ENCODE data around the gene RAB37. TPM values are rescaled to one million over a fixed set of nuclear protein-coding genes. Genes with fewer than 3 reads are reported as not detected.

Gene RAB37
- total RNA-seq = 7.4 TPM
- long read RNA-seq, partial matches to known transcripts = 0 of 15 reads
- long read RNA-seq, other reads (novel, unspliced or antisense) = 11 of 15 reads

- no peaks in the 10 kb centered on the region for H3K36me3 ChIP-seq
- H3K4me3 ChIP-seq = peak within 1 kb of the TSS; percentile 55
- DNase-seq = peak; percentile 75
- peak; percentile 61 for TF ChIP-seq CTCF (IDR thresholded peaks at IDR 0.05)
- H3K4me1 ChIP-seq = peaks cover 35% of the 10 kb centered on the region
- peak; percentile 65 to 71 for ATAC-seq
- H3K9me3 ChIP-seq = no peaks in the 10 kb centered on the region
- H3K27me3 ChIP-seq (ENCODE audit: low read depth) = peaks cover 31% of the 10 kb centered on the region
- intact Hi-C loops (cut with DNase I) = no loop called here
- H3K27ac ChIP-seq = peak within 1 kb of the TSS; percentile 69
Observed at GRCh38 chr17:74736513-74737298, at the start of gene RAB37. Gene RAB37, plus strand, starts transcription at chr17:74737256. Its CDS starts 17 bp downstream, at chr17:74737273.

DNA sequence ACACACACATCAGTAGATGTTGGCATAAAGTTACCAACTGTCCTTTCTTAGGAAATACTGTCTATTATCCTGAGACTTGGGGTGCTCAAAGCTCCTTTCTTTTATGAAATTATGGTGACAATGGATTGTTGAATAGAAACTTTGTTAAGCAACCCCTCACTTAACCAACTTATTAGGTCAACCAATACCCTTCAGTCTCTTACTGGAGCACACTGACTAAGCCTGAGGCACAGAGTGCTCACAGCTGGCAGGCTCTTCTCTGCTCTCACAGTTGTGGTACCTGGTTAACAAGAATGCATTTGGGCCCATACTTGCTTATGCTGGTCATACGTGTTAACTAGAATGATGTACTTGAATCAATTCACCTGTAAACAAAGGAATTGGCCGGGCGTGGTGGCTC, 49.2 kb upstream of the RAB37 start:
- intact Hi-C loops (cut with DNase I) = no loop called here
- no peaks in the 10 kb centered on the region for H3K27me3 ChIP-seq (ENCODE audit: low read depth)
- no peak for TF ChIP-seq CTCF (IDR thresholded peaks at IDR 0.05)
- no peaks in the 10 kb centered on the region for H3K9me3 ChIP-seq
- peaks cover 13% of the 10 kb centered on the region for H3K4me1 ChIP-seq
- ATAC-seq (no peak), DNase-seq (no peak)
- H3K27ac ChIP-seq = no peak overlapping the region
- H3K36me3 ChIP-seq = no peaks in the 10 kb centered on the region
- no peak overlapping the region for H3K4me3 ChIP-seq

- peak; percentile 78 to 92 for ATAC-seq
Observed at GRCh38 chr17:74690409-74690825, 46.6 kb upstream of the RAB37 start.

GRCh38 chr17:74691151-74691550, 45.9 kb upstream of the RAB37 start:
- no peaks in the 10 kb centered on the region for H3K36me3 ChIP-seq
- TF ChIP-seq CTCF (IDR thresholded peaks at IDR 0.05) = no peak
- ATAC-seq = no peak
- no peaks in the 10 kb centered on the region for H3K27me3 ChIP-seq (ENCODE audit: low read depth)
- peak overlapping the region; percentile 58 for H3K27ac ChIP-seq
- no peak for DNase-seq
- H3K4me3 ChIP-seq = no peak overlapping the region
- peaks cover 13% of the 10 kb centered on the region for H3K4me1 ChIP-seq
- H3K9me3 ChIP-seq = no peaks in the 10 kb centered on the region
- intact Hi-C loops (cut with DNase I) = no loop called here

More at GRCh38 chr17:74690409-74690825, 46.6 kb upstream of the RAB37 start:
- intact Hi-C loops (cut with DNase I) = no loop called here
- TF ChIP-seq CTCF (IDR thresholded peaks at IDR 0.05) = no peak
- Histone ChIP-seq H3K4me3 (no peak overlapping the region), H3K27me3 (ENCODE audit: low read depth) (no peaks in the 10 kb centered on the region), H3K9me3 (no peaks in the 10 kb centered on the region), H3K4me1 (peaks cover 13% of the 10 kb centered on the region), H3K27ac (peak overlapping the region; percentile 58), H3K36me3 (no peaks in the 10 kb centered on the region)
- DNase-seq = peak; percentile 68

- Histone ChIP-seq H3K4me1 (peaks cover 17% of the 10 kb centered on the region), H3K27me3 (ENCODE audit: low read depth) (no peaks in the 10 kb centered on the region), H3K9me3 (no peaks in the 10 kb centered on the region), H3K4me3 (no peak overlapping the region), H3K36me3 (no peaks in the 10 kb centered on the region), H3K27ac (no peak overlapping the region)
- intact Hi-C loops (cut with DNase I) = no loop called here
- no peak for DNase-seq
- TF ChIP-seq CTCF (IDR thresholded peaks at IDR 0.05) = no peak
- no peak for ATAC-seq
Observed at GRCh38 chr17:74694081-74694480, 43.0 kb upstream of the RAB37 start.

Measured in lower lobe of right lung (tissue), 2 donors.